MM.1S (cell line): ENCODE measurements around the gene B4GALNT3.

Experiments
- DNase-seq: peaks from one replicate; pipeline ENCODE4 v3.0.0-alpha.2; 2015
- H2AFZ ChIP-seq: fragments of 300-600 bp; sonication (generic); 2 replicates; pipeline ENCODE4 v1.6.0; 2016; ENCODE audit warnings: antibody characterized with exemption, low read length
- H3F3A ChIP-seq: fragments of 300-600 bp; sonication (generic); 2 replicates; pipeline ENCODE4 v1.6.1; 2016; ENCODE audit warnings: mild to moderate bottlenecking, antibody characterized with exemption, low read length, moderate library complexity, mixed read lengths; ENCODE audit not compliant: insufficient read depth
- H3K27ac ChIP-seq: fragments of 300-600 bp; sonication (generic); 2 replicates; pipeline ENCODE4 v1.5.1; 2016; ENCODE audit warnings: mild to moderate bottlenecking, low read length
- H3K27me3 ChIP-seq: fragments of 300-600 bp; sonication (generic); replicated peaks from 2 replicates; pipeline ENCODE4 v1.6.0; 2016; ENCODE audit warnings: low read length; ENCODE audit not compliant: insufficient read depth
- H3K36me3 ChIP-seq: fragments of 300-600 bp; sonication (generic); replicated peaks from 2 replicates; pipeline ENCODE4 v1.6.1; 2016; ENCODE audit warnings: mild to moderate bottlenecking, low read length, mixed read lengths; ENCODE audit not compliant: insufficient read depth
- H3K4me1 ChIP-seq: fragments of 300-600 bp; sonication (generic); 2 replicates; pipeline ENCODE4 v1.6.1; 2016; ENCODE audit warnings: low read length, mixed read lengths
- H3K4me2 ChIP-seq: fragments of 300-600 bp; sonication (generic); 2 replicates; pipeline ENCODE4 v1.6.0; 2016; ENCODE audit warnings: low read depth, low read length
- H3K4me3 ChIP-seq: fragments of 300-600 bp; sonication (generic); 2 replicates; pipeline ENCODE4 v1.5.1; 2016; ENCODE audit warnings: low read length, mixed read lengths
- H3K79me2 ChIP-seq: fragments of 300-600 bp; sonication (generic); 2 replicates; pipeline ENCODE4 v1.6.1; 2016; ENCODE audit warnings: mixed run types, low read length, mixed read lengths
- H3K9ac ChIP-seq: fragments of 300-600 bp; sonication (generic); 2 replicates; pipeline ENCODE4 v1.6.1; 2016; ENCODE audit warnings: low read length, mixed read lengths
- H3K9me2 ChIP-seq: fragments of 300-600 bp; sonication (generic); replicated peaks from 2 replicates; pipeline ENCODE4 v1.6.1; 2016; ENCODE audit warnings: mild to moderate bottlenecking, low read length, mixed read lengths; ENCODE audit not compliant: insufficient read depth
- H3K9me3 ChIP-seq: fragments of 300-600 bp; sonication (generic); replicated peaks from 2 replicates; pipeline ENCODE4 v1.6.1; 2016; ENCODE audit warnings: mild to moderate bottlenecking, low read length, mixed read lengths; ENCODE audit not compliant: insufficient read depth
- H4K20me1 ChIP-seq: fragments of 300-600 bp; sonication (generic); 2 replicates; pipeline ENCODE4 v1.6.1; 2016; ENCODE audit warnings: mild to moderate bottlenecking, low read length, moderate library complexity, mixed read lengths; ENCODE audit not compliant: insufficient read depth
- CTCF ChIP-seq: fragments of 300-600 bp; sonication (generic); IDR thresholded peaks from 2 replicates; pipeline ENCODE4 v1.5.1; 2016; ENCODE audit warnings: antibody characterized with exemption, low read length, mixed read lengths
- EZH2 ChIP-seq: fragments of 300-600 bp; sonication (generic); optimal IDR thresholded peaks from 2 replicates; pipeline ENCODE3; 2017; ENCODE audit warnings: low read depth, mild to moderate bottlenecking, antibody characterized with exemption, low read length, mixed read lengths
- EZH2phosphoT487 ChIP-seq: fragments of 300-600 bp; sonication (generic); IDR thresholded peaks from 2 replicates; pipeline ENCODE4 v1.6.1; 2018; ENCODE audit warnings: antibody characterized with exemption, low read length

Gene B4GALNT3

GRCh38 chr12:570435-570920 lies 110.7 kb downstream of the B4GALNT3 start:
- DNase-seq, result no peak

GRCh38 chr12:570921-571794 lies 111.4 kb downstream of the B4GALNT3 start:
- H2AFZ ChIP-seq, result no peak overlapping the region
- no peaks in the 10 kb centered on the region for H3K36me3 ChIP-seq
- H3K4me2 ChIP-seq, result no peak overlapping the region
- no peaks in the 10 kb centered on the region for H3F3A ChIP-seq
- no peak overlapping the region for H3K9ac ChIP-seq
- H3K79me2 ChIP-seq, result no peaks in the 10 kb centered on the region
- TF ChIP-seq EZH2phosphoT487, result no peak
- no peak for TF ChIP-seq EZH2
- TF ChIP-seq CTCF, result no peak
- H3K4me1 ChIP-seq, result peaks cover 4% of the 10 kb centered on the region; the same call in 1 of the 2 replicates
- no peak overlapping the region for H3K27ac ChIP-seq
- H3K9me2 ChIP-seq, result no peaks in the 10 kb centered on the region
- no peaks in the 10 kb centered on the region for H3K27me3 ChIP-seq
- H4K20me1 ChIP-seq, result no peaks in the 10 kb centered on the region
- no peaks in the 10 kb centered on the region for H3K9me3 ChIP-seq
- DNase-seq, result no peak
- no peak overlapping the region for H3K4me3 ChIP-seq

More at GRCh38 chr12:570435-570920, 110.7 kb downstream of the B4GALNT3 start:
- TF ChIP-seq EZH2phosphoT487 (no peak), EZH2 (no peak), CTCF (no peak)
- no peak overlapping the region for H2AFZ ChIP-seq
- no peak overlapping the region for H3K4me3 ChIP-seq
- H4K20me1 ChIP-seq, result no peaks in the 10 kb centered on the region
- no peaks in the 10 kb centered on the region for H3F3A ChIP-seq
- no peaks in the 10 kb centered on the region for H3K9me3 ChIP-seq
- H3K9me2 ChIP-seq, result no peaks in the 10 kb centered on the region
- no peaks in the 10 kb centered on the region for H3K36me3 ChIP-seq
- H3K27me3 ChIP-seq, result no peaks in the 10 kb centered on the region
- no peak overlapping the region for H3K27ac ChIP-seq
- peak overlapping the region; percentile 20; the same call in 1 of the 2 replicates for H3K9ac ChIP-seq
- H3K4me1 ChIP-seq, result no peaks in the 10 kb centered on the region
- no peaks in the 10 kb centered on the region for H3K79me2 ChIP-seq
- peak overlapping the region; percentile 94 for H3K4me2 ChIP-seq

GRCh38 chr12:571795-572531 lies 112.2 kb downstream of the B4GALNT3 start:
- H3K4me3 ChIP-seq, result no peak overlapping the region
- H3K9ac ChIP-seq, result no peak overlapping the region
- H3K79me2 ChIP-seq, result no peaks in the 10 kb centered on the region
- TF ChIP-seq CTCF (no peak), EZH2phosphoT487 (no peak)
- no peak overlapping the region for H2AFZ ChIP-seq
- H3K27ac ChIP-seq, result no peak overlapping the region
- no peak for DNase-seq
- H3K4me1 ChIP-seq, result peaks cover 4% of the 10 kb centered on the region; the same call in 1 of the 2 replicates
- H4K20me1 ChIP-seq, result no peaks in the 10 kb centered on the region
- no peak overlapping the region for H3K4me2 ChIP-seq
- H3K27me3 ChIP-seq, result no peaks in the 10 kb centered on the region
- no peaks in the 10 kb centered on the region for H3F3A ChIP-seq
- H3K9me3 ChIP-seq, result no peaks in the 10 kb centered on the region
- no peaks in the 10 kb centered on the region for H3K36me3 ChIP-seq
- no peaks in the 10 kb centered on the region for H3K9me2 ChIP-seq
